ENCODE measurements around the gene MAN1A2. TPM values are rescaled to one million over a fixed set of nuclear protein-coding genes. Genes with fewer than 3 reads are reported as not detected.

The MAN1A2 gene
- polyA plus RNA-seq, 1 experiment: 11.9 TPM

DNA sequence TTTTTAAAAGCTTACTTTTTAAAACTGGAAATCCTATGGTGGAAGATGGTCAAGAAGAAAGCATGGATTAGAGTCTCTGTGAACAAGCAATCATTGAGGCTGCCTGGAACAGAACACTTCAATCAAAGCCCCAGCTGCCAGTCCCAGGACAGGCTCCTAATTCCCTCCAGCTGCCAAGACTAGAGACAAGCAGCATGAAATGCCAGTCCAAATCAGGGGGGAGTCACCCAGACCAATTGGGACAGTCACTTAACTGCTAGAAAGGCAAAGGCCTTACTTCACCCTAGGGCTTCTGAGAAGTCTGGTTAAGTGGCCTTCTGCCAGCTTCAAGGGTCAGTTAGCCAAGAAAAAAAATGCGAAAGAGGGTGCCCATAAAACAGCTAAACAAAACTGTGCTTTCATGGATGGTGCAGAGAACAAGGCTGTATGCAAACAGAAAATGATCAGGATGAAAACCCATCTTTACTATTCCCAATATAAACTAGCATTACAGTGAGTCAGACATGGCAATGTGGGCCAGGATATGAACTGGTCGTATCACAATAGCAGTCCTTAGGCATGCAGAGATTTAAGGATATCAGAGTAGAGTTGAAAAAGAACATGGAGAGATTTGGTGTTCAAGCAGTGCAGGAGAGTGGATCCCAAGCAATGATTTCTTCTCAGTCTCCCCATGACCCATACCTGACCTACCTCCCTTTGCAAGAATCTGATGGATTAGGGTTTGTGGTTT, 31.0 kb upstream of the MAN1A2 start:
- DNase-seq (ENCODE audit: low read depth): no peak
- no peaks in the 10 kb centered on the region; the same call in 1 of the 2 replicates for H3K27me3 ChIP-seq (ENCODE audit: control insufficient read depth, insufficient read depth, low read length)
- TF ChIP-seq, protein P1, sequence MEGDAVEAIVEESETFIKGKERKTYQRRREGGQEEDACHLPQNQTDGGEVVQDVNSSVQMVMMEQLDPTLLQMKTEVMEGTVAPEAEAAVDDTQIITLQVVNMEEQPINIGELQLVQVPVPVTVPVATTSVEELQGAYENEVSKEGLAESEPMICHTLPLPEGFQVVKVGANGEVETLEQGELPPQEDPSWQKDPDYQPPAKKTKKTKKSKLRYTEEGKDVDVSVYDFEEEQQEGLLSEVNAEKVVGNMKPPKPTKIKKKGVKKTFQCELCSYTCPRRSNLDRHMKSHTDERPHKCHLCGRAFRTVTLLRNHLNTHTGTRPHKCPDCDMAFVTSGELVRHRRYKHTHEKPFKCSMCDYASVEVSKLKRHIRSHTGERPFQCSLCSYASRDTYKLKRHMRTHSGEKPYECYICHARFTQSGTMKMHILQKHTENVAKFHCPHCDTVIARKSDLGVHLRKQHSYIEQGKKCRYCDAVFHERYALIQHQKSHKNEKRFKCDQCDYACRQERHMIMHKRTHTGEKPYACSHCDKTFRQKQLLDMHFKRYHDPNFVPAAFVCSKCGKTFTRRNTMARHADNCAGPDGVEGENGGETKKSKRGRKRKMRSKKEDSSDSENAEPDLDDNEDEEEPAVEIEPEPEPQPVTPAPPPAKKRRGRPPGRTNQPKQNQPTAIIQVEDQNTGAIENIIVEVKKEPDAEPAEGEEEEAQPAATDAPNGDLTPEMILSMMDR (IDR thresholded peaks at IDR 0.05; ENCODE audit: insufficient read depth, low read depth, low read length): no peak
- H3K36me3 ChIP-seq (ENCODE audit: control insufficient read depth, insufficient read depth, low read length): no peaks in the 10 kb centered on the region
- ChIA-PET CTCF (no interaction called here), POLR2A (no interaction called here)
- no peak overlapping the region for H3K4me3 ChIP-seq (ENCODE audit: low read depth, low read length)

DNA sequence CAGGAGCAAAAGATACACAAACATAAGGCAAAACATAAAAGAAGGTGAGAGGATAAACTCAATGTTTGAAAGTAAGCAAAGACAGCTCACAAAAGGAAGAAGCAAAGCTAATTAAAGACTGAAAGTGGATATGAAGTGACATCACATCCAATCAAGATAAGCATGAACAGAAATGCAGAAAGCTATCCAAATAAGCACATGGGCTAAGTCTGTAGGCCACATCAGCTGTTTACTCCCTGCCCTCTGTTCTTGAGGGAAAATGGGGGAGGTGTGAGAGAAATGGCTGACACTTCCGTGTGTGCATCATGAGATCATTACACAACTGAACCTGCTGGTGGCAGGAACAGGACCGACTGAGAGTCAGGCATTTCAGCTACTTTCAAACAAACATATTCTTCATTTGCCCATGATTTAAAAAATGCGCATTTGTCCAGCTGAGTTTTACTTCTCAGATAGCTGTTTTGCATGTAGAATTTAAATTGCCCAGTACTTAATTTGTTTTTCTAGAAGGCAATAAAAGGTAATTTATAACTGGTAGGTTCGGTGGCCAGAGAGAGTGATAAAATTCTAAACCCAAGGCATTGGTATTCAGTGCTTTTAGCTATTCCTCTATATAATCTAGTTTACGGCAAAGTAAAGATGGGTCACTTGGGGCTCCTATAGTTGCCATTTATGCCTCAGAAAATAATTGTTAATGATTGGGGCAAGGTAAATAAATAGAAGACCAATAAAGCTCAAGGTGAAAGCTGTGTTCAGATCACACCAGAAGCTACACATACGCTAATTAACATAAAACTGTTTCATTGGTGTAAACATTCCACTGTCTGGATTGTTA, 27.2 kb upstream of the MAN1A2 start:
- Histone ChIP-seq H3K36me3 (ENCODE audit: control insufficient read depth, insufficient read depth, low read length) (no peaks in the 10 kb centered on the region), H3K27me3 (ENCODE audit: control insufficient read depth, insufficient read depth, low read length) (peaks cover 2% of the 10 kb centered on the region; the same call in 1 of the 2 replicates), H3K4me3 (ENCODE audit: low read depth, low read length) (no peak overlapping the region)
- POLR2A ChIA-PET: interaction anchor here (0.6 kb wide), 1 partner anchor 418 kb away, joined by 3 read pairs; no protein-coding TSS in a partner anchor
- TF ChIP-seq, protein P1 (IDR thresholded peaks at IDR 0.05; ENCODE audit: insufficient read depth, low read depth, low read length): no peak
- peak; percentile 23 for DNase-seq (ENCODE audit: low read depth)
- CTCF ChIA-PET: interaction anchor here (1.0 to 2.3 kb wide), 2 partner anchors 9 to 11 kb away, joined by 3 to 6 read pairs; no protein-coding TSS in a partner anchor

DNA sequence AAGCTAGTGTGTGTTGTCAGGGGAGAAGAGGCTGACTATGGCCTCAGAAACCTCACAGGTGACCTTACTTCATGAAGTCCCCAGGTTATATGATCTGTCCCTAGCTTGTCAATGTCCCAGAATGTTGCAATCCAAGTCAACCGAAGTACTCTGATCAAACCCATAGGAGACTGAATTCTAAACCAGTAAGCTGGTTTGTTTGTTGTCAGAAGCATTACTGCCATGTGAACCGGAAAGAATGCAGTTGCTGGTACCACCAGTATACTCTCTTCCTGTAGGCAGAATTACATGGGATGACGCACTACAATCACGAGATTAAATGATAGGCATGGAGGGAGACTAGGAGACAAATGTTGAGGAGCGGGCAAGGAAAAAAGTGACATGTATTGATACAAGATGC, 26.1 kb upstream of the MAN1A2 start:
- CTCF ChIA-PET: interaction anchor here (2.3 kb wide), 1 partner anchor 10 kb away, joined by 6 read pairs; no protein-coding TSS in a partner anchor
- peaks cover 2% of the 10 kb centered on the region; the same call in 1 of the 2 replicates for H3K27me3 ChIP-seq (ENCODE audit: control insufficient read depth, insufficient read depth, low read length)
- TF ChIP-seq, protein P1 (IDR thresholded peaks at IDR 0.05; ENCODE audit: insufficient read depth, low read depth, low read length): no peak
- POLR2A ChIA-PET: no interaction called here
- no peak overlapping the region for H3K4me3 ChIP-seq (ENCODE audit: low read depth, low read length)
- DNase-seq (ENCODE audit: low read depth): no peak
- no peaks in the 10 kb centered on the region for H3K36me3 ChIP-seq (ENCODE audit: control insufficient read depth, insufficient read depth, low read length)

DNA sequence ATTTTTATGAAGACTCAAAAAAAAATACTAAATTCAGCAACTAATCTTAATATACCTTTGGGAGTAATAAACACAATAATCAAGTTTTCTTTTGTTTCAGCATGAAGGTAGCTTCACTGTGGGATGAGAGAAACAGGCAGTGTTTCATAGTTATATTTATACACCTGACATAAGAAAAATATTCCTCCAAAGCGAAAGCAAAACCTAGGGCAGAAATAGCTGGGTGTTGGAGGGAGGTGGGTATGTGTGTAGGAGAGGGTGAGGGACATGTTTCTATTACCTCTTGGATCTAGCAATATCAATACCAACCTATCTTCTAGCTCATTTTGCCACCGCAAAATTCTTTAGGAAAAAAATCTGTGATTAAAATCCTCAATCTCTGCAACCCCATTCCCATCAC, 24.9 kb upstream of the MAN1A2 start:
- no peak for DNase-seq (ENCODE audit: low read depth)
- TF ChIP-seq, protein P1 (IDR thresholded peaks at IDR 0.05; ENCODE audit: insufficient read depth, low read depth, low read length): no peak
- Histone ChIP-seq H3K4me3 (ENCODE audit: low read depth, low read length) (no peak overlapping the region), H3K27me3 (ENCODE audit: control insufficient read depth, insufficient read depth, low read length) (peaks cover 2% of the 10 kb centered on the region; the same call in 1 of the 2 replicates), H3K36me3 (ENCODE audit: control insufficient read depth, insufficient read depth, low read length) (no peaks in the 10 kb centered on the region)
- CTCF ChIA-PET: interaction anchor here (1.2 to 2.3 kb wide), 2 partner anchors 11 to 58 kb away, joined by 3 to 6 read pairs; no protein-coding TSS in a partner anchor
- POLR2A ChIA-PET: no interaction called here

Data from BJ (cell line).